WTC11 (cell line): ENCODE results near the gene HSPH1.
"Not testable (repeated sequence)": the region's sequence is repeated elsewhere in the genome, so short reads cannot be mapped to it uniquely, and the experiment has no call there.

Experiments
- NR1H2 ChIP-seq: sonication (generic); formaldehyde crosslinking; IDR thresholded peaks from 2 replicates; pipeline ENCODE4 v1.9.0; 2021; ENCODE audit warnings: mild to moderate bottlenecking, moderate library complexity, missing genetic modification reagents
- NR2C2 ChIP-seq: sonication (generic); formaldehyde crosslinking; IDR thresholded peaks from 2 replicates; pipeline ENCODE4 v1.8.0; 2022; ENCODE audit warnings: mild to moderate bottlenecking, missing genetic modification reagents
- NR3C1 ChIP-seq: sonication (generic); formaldehyde crosslinking; conservative IDR thresholded peaks from 2 replicates; pipeline ENCODE4 v1.8.1; 2023; ENCODE audit warnings: low read depth, mild to moderate bottlenecking, missing genetic modification reagents
- TCF7 ChIP-seq: sonication (generic); formaldehyde crosslinking; IDR thresholded peaks from 2 replicates; pipeline ENCODE4 v1.8.0; 2022; ENCODE audit warnings: mild to moderate bottlenecking, low read depth, missing genetic modification reagents, moderate library complexity
- TEAD1 ChIP-seq: sonication (generic); formaldehyde crosslinking; IDR thresholded peaks from 2 replicates; pipeline ENCODE4 v1.8.0; 2022; ENCODE audit warnings: mild to moderate bottlenecking, missing genetic modification reagents
- USF1 ChIP-seq: sonication (generic); formaldehyde crosslinking; IDR thresholded peaks from 2 replicates; pipeline ENCODE4 v1.8.0; 2022; ENCODE audit warnings: mild to moderate bottlenecking, missing genetic modification reagents
- ZNF532 ChIP-seq: fragments of 250-450 bp; sonication (Bioruptor Pico); IDR thresholded peaks from 2 replicates; pipeline ENCODE4 v1.9.0; 2021; ENCODE audit warnings: mild to moderate bottlenecking, borderline replicate concordance
- TF ChIP-seq, protein P1 (sequence below): fragments of 200-600 bp; IDR thresholded peaks from 2 replicates; pipeline ENCODE4 v1.8.0; 2022; ENCODE audit warnings: antibody characterized with exemption
- TF ChIP-seq, protein P2 (sequence below): sonication (generic); formaldehyde crosslinking; IDR thresholded peaks from 2 replicates; pipeline ENCODE4 v1.8.1; 2023; ENCODE audit warnings: mild to moderate bottlenecking, missing genetic modification reagents, moderate library complexity
- TF ChIP-seq, protein P3 (sequence below): sonication (generic); formaldehyde crosslinking; IDR thresholded peaks from 2 replicates; pipeline ENCODE4 v1.8.0; 2022; ENCODE audit warnings: mild to moderate bottlenecking, missing genetic modification reagents

GRCh38 chr13:31097911-31098434 is 63.7 kb downstream of the HSPH1 start:
- TF ChIP-seq USF1 (CRISPR knock-in tag); NR2C2 (CRISPR knock-in tag); NR1H2 (CRISPR knock-in tag); NR3C1 (CRISPR knock-in tag); TEAD1 (CRISPR knock-in tag); ZNF532; TCF7 (CRISPR knock-in tag): not testable (repeated sequence)
- TF ChIP-seq, protein P1, sequence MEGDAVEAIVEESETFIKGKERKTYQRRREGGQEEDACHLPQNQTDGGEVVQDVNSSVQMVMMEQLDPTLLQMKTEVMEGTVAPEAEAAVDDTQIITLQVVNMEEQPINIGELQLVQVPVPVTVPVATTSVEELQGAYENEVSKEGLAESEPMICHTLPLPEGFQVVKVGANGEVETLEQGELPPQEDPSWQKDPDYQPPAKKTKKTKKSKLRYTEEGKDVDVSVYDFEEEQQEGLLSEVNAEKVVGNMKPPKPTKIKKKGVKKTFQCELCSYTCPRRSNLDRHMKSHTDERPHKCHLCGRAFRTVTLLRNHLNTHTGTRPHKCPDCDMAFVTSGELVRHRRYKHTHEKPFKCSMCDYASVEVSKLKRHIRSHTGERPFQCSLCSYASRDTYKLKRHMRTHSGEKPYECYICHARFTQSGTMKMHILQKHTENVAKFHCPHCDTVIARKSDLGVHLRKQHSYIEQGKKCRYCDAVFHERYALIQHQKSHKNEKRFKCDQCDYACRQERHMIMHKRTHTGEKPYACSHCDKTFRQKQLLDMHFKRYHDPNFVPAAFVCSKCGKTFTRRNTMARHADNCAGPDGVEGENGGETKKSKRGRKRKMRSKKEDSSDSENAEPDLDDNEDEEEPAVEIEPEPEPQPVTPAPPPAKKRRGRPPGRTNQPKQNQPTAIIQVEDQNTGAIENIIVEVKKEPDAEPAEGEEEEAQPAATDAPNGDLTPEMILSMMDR: not testable (repeated sequence)
- TF ChIP-seq, protein P2, sequence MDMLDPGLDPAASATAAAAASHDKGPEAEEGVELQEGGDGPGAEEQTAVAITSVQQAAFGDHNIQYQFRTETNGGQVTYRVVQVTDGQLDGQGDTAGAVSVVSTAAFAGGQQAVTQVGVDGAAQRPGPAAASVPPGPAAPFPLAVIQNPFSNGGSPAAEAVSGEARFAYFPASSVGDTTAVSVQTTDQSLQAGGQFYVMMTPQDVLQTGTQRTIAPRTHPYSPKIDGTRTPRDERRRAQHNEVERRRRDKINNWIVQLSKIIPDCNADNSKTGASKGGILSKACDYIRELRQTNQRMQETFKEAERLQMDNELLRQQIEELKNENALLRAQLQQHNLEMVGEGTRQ (CRISPR knock-in tag): not testable (repeated sequence)
- TF ChIP-seq, protein P3, sequence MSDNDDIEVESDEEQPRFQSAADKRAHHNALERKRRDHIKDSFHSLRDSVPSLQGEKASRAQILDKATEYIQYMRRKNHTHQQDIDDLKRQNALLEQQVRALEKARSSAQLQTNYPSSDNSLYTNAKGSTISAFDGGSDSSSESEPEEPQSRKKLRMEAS: not testable (repeated sequence)
